Trophoblast cell (in vitro differentiated cells and primary cell): ENCODE results near the gene FUOM. TPM values are rescaled to one million over a fixed set of nuclear protein-coding genes. Genes with fewer than 3 reads are reported as not detected.
A peak's percentile ranks its signal among the peaks of the same experiment; 100 is the strongest.

Experiments used
- DNase-seq, 2 donors: peaks; one replicate each; pipeline ENCODE4 v3.0.0-alpha.2; 2016
- H2AFZ ChIP-seq: 2 replicates; pipeline ENCODE4 v1.6.1; 2013; ENCODE audit warnings: low read length, moderate library complexity, mild to moderate bottlenecking; ENCODE audit not compliant: insufficient read depth, poor library complexity
- H2AK5ac ChIP-seq: 2 replicates; pipeline ENCODE4 v1.6.1; 2013; ENCODE audit warnings: mild to moderate bottlenecking, low read length
- H2BK120ac ChIP-seq: 2 replicates; pipeline ENCODE4 v1.6.1; 2013; ENCODE audit warnings: low read length, mild to moderate bottlenecking, moderate library complexity; ENCODE audit not compliant: insufficient read depth, poor library complexity
- H2BK12ac ChIP-seq: 2 replicates; pipeline ENCODE4 v1.6.1; 2013; ENCODE audit warnings: mild to moderate bottlenecking, low read length, moderate library complexity
- H2BK5ac ChIP-seq: 2 replicates; pipeline ENCODE4 v1.6.1; 2013; ENCODE audit warnings: low read length, low read depth, moderate library complexity, mild to moderate bottlenecking; ENCODE audit not compliant: poor library complexity
- H3K14ac ChIP-seq: 2 replicates; pipeline ENCODE4 v1.6.1; 2013; ENCODE audit warnings: mild to moderate bottlenecking, low read length
- H3K18ac ChIP-seq: 2 replicates; pipeline ENCODE4 v1.6.1; 2013; ENCODE audit warnings: mild to moderate bottlenecking, low read length
- H3K23ac ChIP-seq: 2 replicates; pipeline ENCODE4 v1.6.1; 2013; ENCODE audit warnings: low read length
- H3K27ac ChIP-seq: 2 replicates; pipeline ENCODE4 v1.5.1; 2013; ENCODE audit warnings: low read depth, mild to moderate bottlenecking, inconsistent platforms, low read length, moderate library complexity
- H3K27me3 ChIP-seq: 2 replicates; pipeline ENCODE4 v1.6.1; 2013; ENCODE audit warnings: inconsistent platforms, mild to moderate bottlenecking, low read length, moderate library complexity; ENCODE audit not compliant: insufficient read depth
- H3K36me3 ChIP-seq, 2 experiments: 1 replicate in 1 of 2; 2 replicates in 1 of 2; pipeline ENCODE4 v1.6.1; 2013; ENCODE audit warnings: low read length in 2 of 2, mild to moderate bottlenecking in 2 of 2, moderate library complexity in 1 of 2; ENCODE audit not compliant: insufficient read depth in 2 of 2, control insufficient read depth in 1 of 2
- H3K4ac ChIP-seq: 2 replicates; pipeline ENCODE4 v1.6.1; 2013; ENCODE audit warnings: low read depth, mild to moderate bottlenecking, low read length, moderate library complexity
- H3K4me1 ChIP-seq, 2 experiments: 1 replicate in 1 of 2; 2 replicates in 1 of 2; pipeline ENCODE4 v1.6.1; 2013; ENCODE audit warnings: low read length in 2 of 2, mild to moderate bottlenecking in 2 of 2, moderate library complexity in 1 of 2; ENCODE audit not compliant: insufficient read depth in 2 of 2, control insufficient read depth in 1 of 2
- H3K4me2 ChIP-seq: 2 replicates; pipeline ENCODE4 v1.6.1; 2013; ENCODE audit warnings: inconsistent platforms, mild to moderate bottlenecking, low read length, moderate library complexity
- H3K4me3 ChIP-seq: 2 replicates; pipeline ENCODE4 v1.5.1; 2013; ENCODE audit warnings: mild to moderate bottlenecking, low read depth, low read length, inconsistent platforms
- H3K79me1 ChIP-seq: one replicate; pipeline ENCODE4 v1.6.1; 2013; ENCODE audit warnings: low read length
- H3K79me2 ChIP-seq: 2 replicates; pipeline ENCODE4 v1.6.1; 2013; ENCODE audit warnings: low read length, mild to moderate bottlenecking; ENCODE audit not compliant: control insufficient read depth, insufficient read depth, poor library complexity
- H3K9ac ChIP-seq: 2 replicates; pipeline ENCODE4 v1.6.1; 2013; ENCODE audit warnings: mild to moderate bottlenecking, low read length
- H3K9me3 ChIP-seq: 2 replicates; pipeline ENCODE4 v1.6.1; 2013; ENCODE audit warnings: low read depth, mild to moderate bottlenecking, control low read depth, inconsistent platforms, low read length; ENCODE audit not compliant: insufficient read depth
- H4K12ac ChIP-seq: 2 replicates; pipeline ENCODE4 v1.6.1; 2013; ENCODE audit warnings: low read depth, mild to moderate bottlenecking, low read length, moderate library complexity
- H4K8ac ChIP-seq: 2 replicates; pipeline ENCODE4 v1.6.1; 2013; ENCODE audit warnings: low read depth, mild to moderate bottlenecking, low read length, moderate library complexity
- H4K91ac ChIP-seq: one replicate; pipeline ENCODE4 v1.6.1; 2013; ENCODE audit warnings: low read depth, mild to moderate bottlenecking, low read length, moderate library complexity
- WGBS: extraction: QIAGEN DNeasy Blood & Tissue Kit; methylation state at CpG from one replicate; pipeline ENCODE4 v1.1.7; 2013; ENCODE audit warnings: missing lambda C conversion rate; ENCODE audit not compliant: insufficient read length, insufficient coverage; ENCODE audit errors: extremely low coverage; 5-methylcytosine and 5-hydroxymethylcytosine counted together
- polyA plus RNA-seq: library from polyadenylated mRNA; stranded (reverse); fragments of 200-250 nt; gene quantifications from 2 replicates; pipeline ENCODE4 v1.2.3, GENCODE V29; 2013

The FUOM gene
- polyA plus RNA-seq: 18.2 and 20.6 TPM in 2 replicates

GRCh38 chr10:133357285-133358161 lies at the start of gene FUOM:
Gene FUOM, minus strand, starts transcription at chr10:133358019. Its CDS starts 12 bp downstream, at chr10:133358007.
- Histone ChIP-seq H2BK120ac (peak within 1 kb of the TSS; percentile 65), H4K12ac (peak within 1 kb of the TSS; percentile 47), H2AK5ac (peak within 1 kb of the TSS; percentile 10), H3K23ac (no peak within 1 kb of the TSS), H3K27ac (no peak within 1 kb of the TSS), H4K8ac (peak within 1 kb of the TSS; percentile 90), H3K4ac (no peak within 1 kb of the TSS), H3K18ac (peak within 1 kb of the TSS; percentile 85), H2AFZ (peak within 1 kb of the TSS; percentile 51), H3K36me3 (peaks cover 11 to 14% of the 10 kb centered on the region in 2 experiments), H3K4me1 (peaks cover 8 to 9% of the 10 kb centered on the region in 2 experiments), H3K4me2 (peak within 1 kb of the TSS; percentile 76), H2BK12ac (no peak within 1 kb of the TSS), H3K9ac (peak within 1 kb of the TSS; percentile 63), H3K4me3 (peak within 1 kb of the TSS; percentile 74), H3K27me3 (no peaks in the 10 kb centered on the region), H3K9me3 (peaks cover 2% of the 10 kb centered on the region), H3K79me1 (peaks cover 6% of the 10 kb centered on the region), H3K79me2 (peaks cover 4% of the 10 kb centered on the region), H2BK5ac (no peak within 1 kb of the TSS), H3K14ac (peak within 1 kb of the TSS; percentile 76), H4K91ac (peak within 1 kb of the TSS; percentile 76)
- no CpG with 5 or more reads among the region's 83 CpGs for WGBS
- DNase-seq: peak in 1 of 2 donors; percentile 17

- H4K12ac ChIP-seq: no peak overlapping the region
- no peak overlapping the region for H3K14ac ChIP-seq
- H3K27me3 ChIP-seq: no peaks in the 10 kb centered on the region
- no peak for DNase-seq
- H3K9ac ChIP-seq: no peak overlapping the region
- no peaks in the 10 kb centered on the region for H3K79me2 ChIP-seq
- H3K4me3 ChIP-seq: no peak overlapping the region
- H2BK120ac ChIP-seq: no peak overlapping the region
- no peak overlapping the region for H3K18ac ChIP-seq
- no peak overlapping the region for H3K4me2 ChIP-seq
- no CpG with 5 or more reads among the region's 8 CpGs for WGBS
- peaks cover 2% of the 10 kb centered on the region for H3K9me3 ChIP-seq
- H4K91ac ChIP-seq: no peak overlapping the region
- H2AK5ac ChIP-seq: no peak overlapping the region
- peaks cover 0 to 3% of the 10 kb centered on the region in 2 experiments for H3K4me1 ChIP-seq
- no peak overlapping the region for H2AFZ ChIP-seq
- no peak overlapping the region for H4K8ac ChIP-seq
- no peak overlapping the region for H3K4ac ChIP-seq
- H3K23ac ChIP-seq: no peak overlapping the region
- no peak overlapping the region for H2BK12ac ChIP-seq
- H2BK5ac ChIP-seq: no peak overlapping the region
- H3K36me3 ChIP-seq: peaks cover 28 to 35% of the 10 kb centered on the region in 2 experiments
- no peak overlapping the region for H3K27ac ChIP-seq
- H3K79me1 ChIP-seq: no peaks in the 10 kb centered on the region
Observed at GRCh38 chr10:133405844-133406527, 48.2 kb upstream of the FUOM start.

GRCh38 chr10:133405272-133405671 lies 47.5 kb upstream of the FUOM start:
- Histone ChIP-seq H3K18ac (no peak overlapping the region), H2AFZ (no peak overlapping the region), H2AK5ac (no peak overlapping the region), H3K9ac (no peak overlapping the region), H2BK5ac (no peak overlapping the region), H3K36me3 (peaks cover 28 to 37% of the 10 kb centered on the region in 2 experiments), H2BK12ac (no peak overlapping the region), H4K12ac (no peak overlapping the region), H3K23ac (no peak overlapping the region), H3K27me3 (no peaks in the 10 kb centered on the region), H4K8ac (no peak overlapping the region), H3K79me1 (no peaks in the 10 kb centered on the region), H4K91ac (no peak overlapping the region), H3K27ac (no peak overlapping the region), H3K4me3 (no peak overlapping the region), H3K4me2 (no peak overlapping the region), H3K4me1 (peaks cover 0 to 3% of the 10 kb centered on the region in 2 experiments), H3K9me3 (peaks cover 2% of the 10 kb centered on the region), H3K4ac (no peak overlapping the region), H3K79me2 (no peaks in the 10 kb centered on the region), H2BK120ac (no peak overlapping the region), H3K14ac (no peak overlapping the region)
- WGBS: no CpG with 5 or more reads among the region's 2 CpGs
- peak in 1 of 2 donors; percentile 5 for DNase-seq

- no peak overlapping the region for H2AK5ac ChIP-seq
- no peak overlapping the region for H3K4ac ChIP-seq
- H3K23ac ChIP-seq: no peak overlapping the region
- no peak overlapping the region for H2BK5ac ChIP-seq
- H3K4me3 ChIP-seq: no peak overlapping the region
- no peak overlapping the region for H3K9ac ChIP-seq
- H3K79me1 ChIP-seq: no peaks in the 10 kb centered on the region
- H3K9me3 ChIP-seq: peaks cover 2% of the 10 kb centered on the region
- no peak overlapping the region for H3K4me2 ChIP-seq
- no peak overlapping the region for H4K91ac ChIP-seq
- peaks cover 0 to 3% of the 10 kb centered on the region in 2 experiments for H3K4me1 ChIP-seq
- no peak overlapping the region for H2AFZ ChIP-seq
- no peak for DNase-seq
- no peak overlapping the region for H4K12ac ChIP-seq
- H4K8ac ChIP-seq: no peak overlapping the region
- no peak overlapping the region for H2BK120ac ChIP-seq
- no CpG with 5 or more reads among the region's 5 CpGs for WGBS
- no peaks in the 10 kb centered on the region for H3K27me3 ChIP-seq
- no peak overlapping the region for H3K27ac ChIP-seq
- no peaks in the 10 kb centered on the region for H3K79me2 ChIP-seq
- peaks cover 40 to 50% of the 10 kb centered on the region in 2 experiments for H3K36me3 ChIP-seq
- no peak overlapping the region for H3K14ac ChIP-seq
- H3K18ac ChIP-seq: no peak overlapping the region
- no peak overlapping the region for H2BK12ac ChIP-seq
Observed at GRCh38 chr10:133403784-133404183, 46.0 kb upstream of the FUOM start.
